Testis (tissue), 3 donors: ENCODE results near the gene C4orf50. TPM values are rescaled to one million over a fixed set of nuclear protein-coding genes. Genes with fewer than 3 reads are reported as not detected.

Experiments used
- DNase-seq: peaks from one replicate; pipeline ENCODE4 v3.0.0-alpha.2; 2019
- H3K27ac ChIP-seq, 2 donors: fragments of 200-600 bp; sonication (generic); one replicate each; pipeline ENCODE4 v1.5.1; 2019
- H3K27me3 ChIP-seq: fragments of 200-600 bp; sonication (generic); one replicate; pipeline ENCODE4 v1.5.1; 2019
- H3K36me3 ChIP-seq: fragments of 200-600 bp; sonication (generic); one replicate; pipeline ENCODE4 v1.5.1; 2017; ENCODE audit warnings: low read depth; ENCODE audit errors: missing control alignments
- H3K4me1 ChIP-seq: fragments of 200-600 bp; sonication (generic); one replicate; pipeline ENCODE4 v1.5.1; 2019
- H3K4me3 ChIP-seq, 2 donors: fragments of 200-600 bp; sonication (generic); one replicate each; pipeline ENCODE4 v1.5.1; 2017 to 2019
- H3K9me3 ChIP-seq: fragments of 200-600 bp; sonication (generic); one replicate; pipeline ENCODE4 v1.5.1; 2017
- CTCF ChIP-seq, 3 experiments: fragments of 450-650 bp in 2 of 3; fragments of 200-600 bp in 1 of 3; sonication (generic) in 1 of 3; IDR thresholded peaks; one replicate each; pipeline ENCODE4 v1.5.1; 2016 to 2019; ENCODE audit warnings: antibody characterized with exemption in 3 of 3, mild to moderate bottlenecking in 2 of 3, moderate library complexity in 1 of 3
- POLR2A ChIP-seq: fragments of 450-650 bp; IDR thresholded peaks from one replicate; pipeline ENCODE4 v1.6.1; 2017; ENCODE audit warnings: antibody characterized with exemption, mild to moderate bottlenecking, moderate library complexity
- WGBS, 2 donors: methylation state at CpG; one replicate each; pipeline ENCODE4 v1.1.5; 2018; 5-methylcytosine and 5-hydroxymethylcytosine counted together
- intact Hi-C: fragments of 100-400 bp; cut with DNase I; formaldehyde crosslinking; loops from one replicate; pipeline ENCODE4 v1.15.1; 2023; ENCODE audit warnings: low total_unique reads
- polyA plus RNA-seq: library from polyadenylated mRNA; stranded (reverse); fragments of 350-450 nt; fragmentation: Illumina TruSeq; extraction: RNeasy Lipid Tissue Mini Kit (QIAGEN cat#74804); gene quantifications from one replicate; pipeline ENCODE4 v1.2.3, GENCODE V29; 2014; ENCODE audit warnings: low read depth, low replicate concordance; ENCODE audit not compliant: insufficient read depth
- total RNA-seq, 2 donors: library from RNA; depleted of rRNA; stranded (reverse); fragments of >200 nt; gene quantifications; one replicate each; pipeline ENCODE4 v1.2.3, GENCODE V29; 2016

Gene C4orf50
- total and polyA plus RNA-seq, 3 donors from 2014 or later: 1.1 to 2.7 (median 1.8) TPM

GRCh38 chr4:5942947-5943346, 75.3 kb downstream of the C4orf50 start:
- intact Hi-C loops: no loop called here
- Histone ChIP-seq H3K27me3 (no peaks in the 10 kb centered on the region), H3K4me3 (no peak overlapping the region), H3K27ac (no peak overlapping the region), H3K4me1 (no peaks in the 10 kb centered on the region), H3K36me3 (no peaks in the 10 kb centered on the region), H3K9me3 (no peaks in the 10 kb centered on the region)
- 52 to 60% methylated on average over 9 of the region's 9 CpGs for WGBS, 2 donors
- TF ChIP-seq POLR2A: no peak
- TF ChIP-seq CTCF (IDR thresholded peaks at IDR 0.05): no peak
- DNase-seq: no peak

- H3K4me1 ChIP-seq: no peaks in the 10 kb centered on the region
- WGBS, 2 donors: 52 to 64% methylated on average over 6 of the region's 6 CpGs
- DNase-seq: no peak
- intact Hi-C loops: no loop called here
- no peak overlapping the region for H3K4me3 ChIP-seq
- no peak for TF ChIP-seq POLR2A
- TF ChIP-seq CTCF (IDR thresholded peaks at IDR 0.05): no peak
- no peak overlapping the region for H3K27ac ChIP-seq
- H3K9me3 ChIP-seq: no peaks in the 10 kb centered on the region
- no peaks in the 10 kb centered on the region for H3K36me3 ChIP-seq
- H3K27me3 ChIP-seq: no peaks in the 10 kb centered on the region
These were observed 76.6 kb downstream of the C4orf50 start for GRCh38 chr4:5941601-5942000.

GRCh38 chr4:5940470-5941203, 77.6 kb downstream of the C4orf50 start:
- DNase-seq: no peak
- Histone ChIP-seq H3K27me3 (no peaks in the 10 kb centered on the region), H3K4me1 (no peaks in the 10 kb centered on the region), H3K27ac (no peak overlapping the region), H3K36me3 (no peaks in the 10 kb centered on the region), H3K4me3 (no peak overlapping the region), H3K9me3 (no peaks in the 10 kb centered on the region)
- intact Hi-C loops: no loop called here
- TF ChIP-seq POLR2A (no peak), CTCF (IDR thresholded peaks at IDR 0.05) (no peak)
- WGBS, 2 donors: 68 to 87% methylated on average over 3 of the region's 3 CpGs

- H3K36me3 ChIP-seq: no peaks in the 10 kb centered on the region
- no peak for DNase-seq
- H3K9me3 ChIP-seq: no peaks in the 10 kb centered on the region
- no peaks in the 10 kb centered on the region for H3K4me1 ChIP-seq
- 61 to 64% methylated on average over 14 to 16 of the region's 16 CpGs for WGBS, 2 donors
- TF ChIP-seq POLR2A (no peak), CTCF (IDR thresholded peaks at IDR 0.05) (no peak)
- intact Hi-C loops: no loop called here
- no peak overlapping the region for H3K4me3 ChIP-seq
- H3K27ac ChIP-seq: no peak overlapping the region
- H3K27me3 ChIP-seq: no peaks in the 10 kb centered on the region
These were observed 84.0 kb downstream of the C4orf50 start for GRCh38 chr4:5933996-5934831.
